ENCODE measurements around the gene CARD11. TPM values are rescaled to one million over a fixed set of nuclear protein-coding genes. Genes with fewer than 3 reads are reported as not detected.

CARD11 gene
- total RNA-seq, 1 experiment from 2014 or later: 79.2 TPM

GRCh38 chr7:2947058-2947780 is 96.4 kb downstream of the CARD11 start:
- Mint-ChIP-seq H3K36me3 (ENCODE audit: insufficient read depth, unreplicated experiment) (peaks cover 9% of the 10 kb centered on the region), H3K4me3 (ENCODE audit: low read depth, unreplicated experiment) (no peak overlapping the region), H3K4me1 (ENCODE audit: low read depth, unreplicated experiment) (no peaks in the 10 kb centered on the region), H3K9me3 (ENCODE audit: low read depth, unreplicated experiment) (peaks cover 8% of the 10 kb centered on the region), H3K27me3 (ENCODE audit: unreplicated experiment) (no peaks in the 10 kb centered on the region), H3K27ac (ENCODE audit: unreplicated experiment) (no peak overlapping the region)
- no peak for TF ChIP-seq CTCF (IDR thresholded peaks at IDR 0.05; ENCODE audit: unreplicated experiment)
- intact Hi-C loops (cut with micrococcal nuclease; ENCODE audit: unreplicated experiment): no loop called here
- DNase-seq: no peak
- no TSS peak for BruUV-seq (replicated peaks)
- CTCF ChIA-PET: interaction anchor here (0.6 to 0.9 kb wide), 2 partner anchors 10 to 144 kb away, joined by 3 to 6 read pairs; no protein-coding TSS in a partner anchor

GRCh38 chr7:2945171-2945570 is 98.5 kb downstream of the CARD11 start:
- H3K36me3 Mint-ChIP-seq (ENCODE audit: insufficient read depth, unreplicated experiment): peaks cover 9% of the 10 kb centered on the region

GRCh38 chr7:2944739-2945138 is 98.9 kb downstream of the CARD11 start:
- DNase-seq: no peak
- intact Hi-C loops (cut with micrococcal nuclease; ENCODE audit: unreplicated experiment): no loop called here
- CTCF ChIA-PET: no interaction called here
- no peak for TF ChIP-seq CTCF (IDR thresholded peaks at IDR 0.05; ENCODE audit: unreplicated experiment)
- H3K4me1 Mint-ChIP-seq (ENCODE audit: low read depth, unreplicated experiment): no peaks in the 10 kb centered on the region
- no peaks in the 10 kb centered on the region for H3K9me3 Mint-ChIP-seq (ENCODE audit: low read depth, unreplicated experiment)
- no TSS peak for BruUV-seq (replicated peaks)
- no peak overlapping the region for H3K4me3 Mint-ChIP-seq (ENCODE audit: low read depth, unreplicated experiment)
- H3K36me3 Mint-ChIP-seq (ENCODE audit: insufficient read depth, unreplicated experiment): peaks cover 9% of the 10 kb centered on the region
- no peak overlapping the region for H3K27ac Mint-ChIP-seq (ENCODE audit: unreplicated experiment)
- no peaks in the 10 kb centered on the region for H3K27me3 Mint-ChIP-seq (ENCODE audit: unreplicated experiment)

More at GRCh38 chr7:2945171-2945570, 98.5 kb downstream of the CARD11 start:
- Mint-ChIP-seq H3K9me3 (ENCODE audit: low read depth, unreplicated experiment) (peaks cover 1% of the 10 kb centered on the region), H3K27me3 (ENCODE audit: unreplicated experiment) (no peaks in the 10 kb centered on the region), H3K4me3 (ENCODE audit: low read depth, unreplicated experiment) (no peak overlapping the region), H3K4me1 (ENCODE audit: low read depth, unreplicated experiment) (no peaks in the 10 kb centered on the region), H3K27ac (ENCODE audit: unreplicated experiment) (no peak overlapping the region)
- DNase-seq: no peak
- TF ChIP-seq CTCF (IDR thresholded peaks at IDR 0.05; ENCODE audit: unreplicated experiment): no peak
- intact Hi-C loops (cut with micrococcal nuclease; ENCODE audit: unreplicated experiment): no loop called here
- CTCF ChIA-PET: no interaction called here
- no TSS peak for BruUV-seq (replicated peaks)

- H3K36me3 Mint-ChIP-seq (ENCODE audit: insufficient read depth, unreplicated experiment): peaks cover 9% of the 10 kb centered on the region
- DNase-seq: no peak
- no peak overlapping the region for H3K27ac Mint-ChIP-seq (ENCODE audit: unreplicated experiment)
- no peaks in the 10 kb centered on the region for H3K27me3 Mint-ChIP-seq (ENCODE audit: unreplicated experiment)
- no peak overlapping the region for H3K4me3 Mint-ChIP-seq (ENCODE audit: low read depth, unreplicated experiment)
- BruUV-seq (replicated peaks): no TSS peak
- H3K9me3 Mint-ChIP-seq (ENCODE audit: low read depth, unreplicated experiment): no peaks in the 10 kb centered on the region
- no peak for TF ChIP-seq CTCF (IDR thresholded peaks at IDR 0.05; ENCODE audit: unreplicated experiment)
- no peaks in the 10 kb centered on the region for H3K4me1 Mint-ChIP-seq (ENCODE audit: low read depth, unreplicated experiment)
- intact Hi-C loops (cut with micrococcal nuclease; ENCODE audit: unreplicated experiment): no loop called here
- CTCF ChIA-PET: no interaction called here
Observed at GRCh38 chr7:2943851-2944601, 99.6 kb downstream of the CARD11 start.
